NCI-H524 (cell line): Measurements from ENCODE around the gene ALPI.

Experiments
- DNase-seq, 2 experiments: peaks; one replicate each; lab custom pipeline; 2025; lab: John Stamatoyannopoulos, UW

The ALPI gene

GRCh38 chr2:232485757-232486557 is 30.0 kb downstream of the ALPI start:
- DNase-seq = no peak

- DNase-seq = no peak
Measured at GRCh38 chr2:232486558-232487384, 30.8 kb downstream of the ALPI start.

GRCh38 chr2:232487385-232488096 is 31.6 kb downstream of the ALPI start, which contains the start of gene ECEL1:
Gene ECEL1 (minus strand): TSS chr2:232487834. CDS start chr2:232486653, 1,181 bp downstream.
- DNase-seq = no peak

- DNase-seq = no peak
Measured at GRCh38 chr2:232488097-232488711, 32.3 kb downstream of the ALPI start.

- DNase-seq = no peak
Measured at GRCh38 chr2:232488721-232489300, 32.9 kb downstream of the ALPI start.

- no peak for DNase-seq
Measured at GRCh38 chr2:232489516-232490220, 33.7 kb downstream of the ALPI start.

- DNase-seq = no peak
Measured at GRCh38 chr2:232490221-232491138, 34.5 kb downstream of the ALPI start.

GRCh38 chr2:232491139-232491780 is 35.3 kb downstream of the ALPI start:
- no peak for DNase-seq

- no peak for DNase-seq
Measured at GRCh38 chr2:232492236-232492848, 36.4 kb downstream of the ALPI start.

GRCh38 chr2:232492963-232493700 is 37.2 kb downstream of the ALPI start:
- DNase-seq = no peak

- no peak for DNase-seq
Measured at GRCh38 chr2:232493701-232494474, 37.9 kb downstream of the ALPI start.

- no peak for DNase-seq
Measured at GRCh38 chr2:232494542-232494941, 38.6 kb downstream of the ALPI start.

- DNase-seq = no peak
Measured at GRCh38 chr2:232495292-232495691, 39.3 kb downstream of the ALPI start.

- no peak for DNase-seq
Measured at GRCh38 chr2:232496501-232497270, 40.7 kb downstream of the ALPI start.

- DNase-seq = no peak
Measured at GRCh38 chr2:232497348-232497747, 41.4 kb downstream of the ALPI start.

GRCh38 chr2:232498452-232498851 is 42.5 kb downstream of the ALPI start:
- DNase-seq = no peak
